ENCODE measurements around the gene POU3F3. TPM values are rescaled to one million over a fixed set of nuclear protein-coding genes. Genes with fewer than 3 reads are reported as not detected.

Gene POU3F3
- total and polyA plus RNA-seq, 2 of the 8 experiments (the other 6 are each of a cell fraction or from before 2014, with no cell fraction given), result 0.09 TPM; not detected in 1

- TF ChIP-seq POU5F1 (IDR thresholded peaks at IDR 0.05; ENCODE audit: low read depth, low read length) (no peak), BCL11A (IDR thresholded peaks at IDR 0.05; ENCODE audit: low read depth in 2 of 2, low read length in 2 of 2) (no peak)
Measured at GRCh38 chr2:104853534-104854497, at the start of gene POU3F3 (continued).
